Measurements from ENCODE around the gene CDC14A. TPM values are rescaled to one million over a fixed set of nuclear protein-coding genes. Genes with fewer than 3 reads are reported as not detected.

The CDC14A gene
- total RNA-seq, 6 experiments from 2014 or later = 2.4 to 5.1 (median 3.0) TPM

- TF ChIP-seq CTCF (IDR thresholded peaks at IDR 0.05) = no peak
- H3K4me1 Mint-ChIP-seq (ENCODE audit: low read depth) = no peaks in the 10 kb centered on the region
- H3K9me3 Mint-ChIP-seq = no peaks in the 10 kb centered on the region
- no peak for DNase-seq
- no peaks in the 10 kb centered on the region for H3K36me3 Mint-ChIP-seq (ENCODE audit: low read depth)
- peaks cover 56% of the 10 kb centered on the region for H3K27me3 Mint-ChIP-seq (ENCODE audit: insufficient read depth)
- peak overlapping the region; percentile 22; the same call in 1 of the 2 replicates for H3K4me3 Mint-ChIP-seq
- no peak overlapping the region for H3K27ac Mint-ChIP-seq
Observed at GRCh38 chr1:100538913-100539835, 186.9 kb downstream of the CDC14A start.

- TF ChIP-seq CTCF (IDR thresholded peaks at IDR 0.05) = no peak
- DNase-seq = no peak
- H3K27me3 Mint-ChIP-seq (ENCODE audit: insufficient read depth) = peaks cover 57% of the 10 kb centered on the region
- no peaks in the 10 kb centered on the region for H3K4me1 Mint-ChIP-seq (ENCODE audit: low read depth)
- H3K36me3 Mint-ChIP-seq (ENCODE audit: low read depth) = no peaks in the 10 kb centered on the region
- no peaks in the 10 kb centered on the region for H3K9me3 Mint-ChIP-seq
- no peak overlapping the region for H3K27ac Mint-ChIP-seq
- peak overlapping the region; percentile 24; the same call in 1 of the 2 replicates for H3K4me3 Mint-ChIP-seq
Observed at GRCh38 chr1:100539836-100540536, 187.7 kb downstream of the CDC14A start.

GRCh38 chr1:100542285-100542684 lies 190.0 kb downstream of the CDC14A start:
- no peak for DNase-seq
- Mint-ChIP-seq H3K4me3 (no peak overlapping the region), H3K27me3 (ENCODE audit: insufficient read depth) (peaks cover 48% of the 10 kb centered on the region), H3K36me3 (ENCODE audit: low read depth) (no peaks in the 10 kb centered on the region), H3K9me3 (no peaks in the 10 kb centered on the region), H3K4me1 (ENCODE audit: low read depth) (no peaks in the 10 kb centered on the region), H3K27ac (no peak overlapping the region)
- TF ChIP-seq CTCF (IDR thresholded peaks at IDR 0.05) = no peak

- no peaks in the 10 kb centered on the region for H3K4me1 Mint-ChIP-seq (ENCODE audit: low read depth)
- no peak for DNase-seq
- H3K4me3 Mint-ChIP-seq = no peak overlapping the region
- H3K36me3 Mint-ChIP-seq (ENCODE audit: low read depth) = no peaks in the 10 kb centered on the region
- TF ChIP-seq CTCF (IDR thresholded peaks at IDR 0.05) = peak; percentile 44; the same call in 1 of the 2 replicates
- no peaks in the 10 kb centered on the region for H3K9me3 Mint-ChIP-seq
- no peak overlapping the region for H3K27ac Mint-ChIP-seq
- peaks cover 38% of the 10 kb centered on the region for H3K27me3 Mint-ChIP-seq (ENCODE audit: insufficient read depth)
Observed at GRCh38 chr1:100543640-100544039, 191.3 kb downstream of the CDC14A start.

- no peak overlapping the region for H3K4me3 Mint-ChIP-seq
- no peaks in the 10 kb centered on the region for H3K36me3 Mint-ChIP-seq (ENCODE audit: low read depth)
- no peak overlapping the region for H3K27ac Mint-ChIP-seq
- H3K4me1 Mint-ChIP-seq (ENCODE audit: low read depth) = no peaks in the 10 kb centered on the region
- no peak for DNase-seq
- no peaks in the 10 kb centered on the region for H3K9me3 Mint-ChIP-seq
- H3K27me3 Mint-ChIP-seq (ENCODE audit: insufficient read depth) = peaks cover 34% of the 10 kb centered on the region
- no peak for TF ChIP-seq CTCF (IDR thresholded peaks at IDR 0.05)
Observed at GRCh38 chr1:100544791-100545190, 192.5 kb downstream of the CDC14A start.
